Stimulated activated CD4-positive, alpha-beta T cell treated with anti-CD3 and anti-CD28 coated beads, Interleukin-1b, Interleukin-23, amount 100 ng/mL, for 48 hours (primary cell): ENCODE data around the gene MED12L.

Experiments used
- DNase-seq: peaks from one replicate; pipeline ENCODE4 v3.0.0-alpha.2; 2020

The MED12L gene

DNA sequence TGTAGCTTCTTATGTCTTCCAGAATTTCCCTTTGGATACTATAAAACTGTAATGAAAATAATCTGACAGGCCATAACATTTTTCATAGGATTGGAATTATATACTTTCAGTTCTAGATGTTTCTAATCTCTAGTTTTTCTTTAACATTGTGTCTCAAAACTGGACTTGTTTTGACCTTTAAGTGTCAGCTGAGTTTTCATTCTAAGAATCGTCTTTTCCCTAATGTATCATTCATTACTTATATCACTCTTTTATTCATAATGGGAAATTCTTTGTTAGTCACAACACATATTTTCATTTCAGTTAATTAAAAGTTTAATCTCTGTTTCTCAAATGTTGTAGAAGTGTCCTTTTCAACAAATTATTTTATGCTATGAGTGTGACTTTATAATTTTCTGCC, 105.6 kb downstream of the MED12L start:
- DNase-seq = no peak

DNA sequence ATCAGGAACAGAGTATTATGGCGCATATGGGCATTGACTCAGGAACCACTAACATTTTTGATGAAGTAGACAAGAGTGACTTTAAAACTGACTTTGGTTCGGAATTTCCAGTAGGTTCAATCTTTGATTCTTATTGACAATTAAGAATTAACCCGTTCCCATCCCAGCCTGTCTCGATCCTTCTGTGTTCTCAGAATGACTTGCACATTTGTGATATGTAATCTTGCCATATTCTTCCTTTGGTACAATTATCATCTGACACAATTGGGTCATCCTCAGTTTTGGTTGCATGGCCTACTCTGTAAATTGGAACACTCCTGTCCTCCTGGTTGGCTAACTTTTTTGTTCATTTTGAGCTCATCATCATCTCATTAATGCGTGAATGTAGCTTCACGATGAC, 107.1 kb downstream of the MED12L start:
- no peak for DNase-seq

DNA sequence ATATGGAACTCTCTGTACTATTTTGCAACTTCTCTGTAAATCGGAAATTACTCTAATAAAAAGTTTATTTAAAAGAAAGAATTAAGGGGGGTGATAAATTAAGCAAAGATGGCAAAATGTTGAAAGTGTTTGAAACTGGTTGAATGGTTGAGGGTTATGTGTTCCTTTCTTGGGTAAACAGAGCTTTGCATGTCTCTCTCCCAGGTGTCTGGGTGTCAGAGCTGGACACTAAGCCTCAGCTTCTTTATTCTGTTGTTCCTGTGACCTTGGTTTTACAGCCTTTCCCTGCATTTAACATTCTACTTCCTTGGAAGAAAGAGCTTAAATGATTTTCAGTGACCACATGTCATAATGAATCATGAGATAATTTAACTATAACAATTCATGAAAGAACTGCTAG, 110.4 kb downstream of the MED12L start:
- no peak for DNase-seq

DNA sequence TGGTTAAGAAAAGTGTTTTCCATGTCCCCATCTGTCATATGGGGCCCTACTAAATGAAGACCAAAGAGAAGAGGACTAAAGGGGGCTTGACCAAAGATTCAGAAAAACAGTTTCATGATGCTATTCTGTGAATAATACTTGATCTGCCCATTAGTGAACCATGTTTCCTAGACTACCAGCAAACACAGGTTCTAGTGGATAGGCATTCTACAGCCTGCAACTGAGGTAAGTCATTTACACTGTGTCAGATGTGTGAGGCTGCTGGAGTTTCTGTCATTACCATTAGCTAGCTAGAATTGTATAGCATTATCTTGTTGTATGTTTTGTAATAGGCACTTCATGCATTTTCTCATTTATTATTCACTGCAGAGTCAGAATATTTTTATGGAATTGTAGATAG, 111.0 kb downstream of the MED12L start:
- DNase-seq = no peak

DNA sequence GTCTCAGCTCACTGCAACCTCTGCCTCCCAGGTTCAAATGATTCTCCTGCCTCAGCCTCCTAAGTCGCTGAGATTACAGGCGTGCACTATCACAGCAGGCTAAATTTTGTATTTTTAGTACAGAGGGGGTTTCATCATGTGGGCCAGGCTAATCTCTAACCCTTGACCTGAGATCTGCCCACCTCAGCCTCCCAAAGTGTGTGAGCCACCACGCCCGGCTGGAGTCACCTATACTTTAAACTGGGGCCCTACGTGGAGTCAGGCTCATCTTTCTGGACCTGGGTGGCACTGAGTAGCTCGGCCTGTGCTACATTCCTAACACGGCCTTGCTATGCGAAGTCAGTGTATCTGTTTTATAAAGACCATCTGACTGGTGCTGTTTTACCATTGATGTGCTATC, 111.8 kb downstream of the MED12L start:
- DNase-seq = no peak

DNA sequence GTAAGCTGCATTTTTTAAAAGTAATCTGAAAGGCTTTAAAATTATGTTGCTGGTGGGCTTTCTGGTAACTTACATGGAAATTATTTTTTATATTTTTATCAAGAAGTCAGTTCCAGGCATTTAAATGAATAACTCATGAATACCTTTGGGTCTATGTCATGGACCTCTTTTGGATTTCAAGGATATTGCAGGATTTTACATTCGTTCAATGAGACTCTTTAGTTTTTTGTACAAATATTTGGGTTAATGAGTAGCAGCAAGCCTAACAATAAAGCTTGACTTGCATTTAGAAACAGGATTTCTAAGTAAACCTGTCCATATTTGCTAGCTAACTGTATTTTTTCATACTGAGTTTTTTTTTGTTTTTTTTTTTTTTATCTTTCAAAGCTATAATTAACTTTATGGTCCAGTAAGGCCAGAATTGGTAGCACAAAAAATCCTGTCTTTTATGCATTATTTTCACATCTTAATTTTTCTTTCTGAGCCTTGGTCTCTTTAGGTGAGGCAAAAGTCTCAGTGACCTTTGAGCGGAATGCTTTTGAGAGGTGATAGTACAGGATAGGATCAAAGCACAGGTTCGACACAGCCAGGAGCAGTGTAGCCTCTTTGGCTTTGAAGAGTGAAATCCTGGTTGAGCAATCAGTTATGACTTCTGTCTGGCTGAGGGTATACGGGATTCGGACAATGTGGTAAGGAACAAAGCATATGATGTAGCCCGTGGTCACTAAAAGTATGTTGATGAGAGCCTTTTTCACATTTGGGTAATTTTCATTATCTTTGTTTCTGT, 112.7 kb downstream of the MED12L start:
- DNase-seq = no peak

DNA sequence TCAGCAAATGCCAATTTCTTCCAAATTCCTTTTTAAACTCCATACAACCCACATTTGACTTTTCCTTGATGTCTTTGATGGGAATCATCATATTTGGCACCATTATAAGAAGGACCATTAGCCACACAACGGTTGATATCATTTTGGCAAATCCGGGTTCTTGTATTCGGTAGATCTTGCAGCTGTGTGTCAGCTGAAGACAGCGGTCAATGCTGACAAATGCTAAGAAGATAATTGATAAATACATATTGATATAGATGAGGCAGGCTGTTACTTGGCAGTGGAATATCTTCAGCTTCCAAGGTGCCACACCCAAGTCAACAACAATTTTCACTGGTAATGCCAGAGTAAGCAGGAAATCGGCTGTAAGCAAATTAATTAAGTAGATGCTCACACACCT, 113.4 kb downstream of the MED12L start:
- no peak for DNase-seq

DNA sequence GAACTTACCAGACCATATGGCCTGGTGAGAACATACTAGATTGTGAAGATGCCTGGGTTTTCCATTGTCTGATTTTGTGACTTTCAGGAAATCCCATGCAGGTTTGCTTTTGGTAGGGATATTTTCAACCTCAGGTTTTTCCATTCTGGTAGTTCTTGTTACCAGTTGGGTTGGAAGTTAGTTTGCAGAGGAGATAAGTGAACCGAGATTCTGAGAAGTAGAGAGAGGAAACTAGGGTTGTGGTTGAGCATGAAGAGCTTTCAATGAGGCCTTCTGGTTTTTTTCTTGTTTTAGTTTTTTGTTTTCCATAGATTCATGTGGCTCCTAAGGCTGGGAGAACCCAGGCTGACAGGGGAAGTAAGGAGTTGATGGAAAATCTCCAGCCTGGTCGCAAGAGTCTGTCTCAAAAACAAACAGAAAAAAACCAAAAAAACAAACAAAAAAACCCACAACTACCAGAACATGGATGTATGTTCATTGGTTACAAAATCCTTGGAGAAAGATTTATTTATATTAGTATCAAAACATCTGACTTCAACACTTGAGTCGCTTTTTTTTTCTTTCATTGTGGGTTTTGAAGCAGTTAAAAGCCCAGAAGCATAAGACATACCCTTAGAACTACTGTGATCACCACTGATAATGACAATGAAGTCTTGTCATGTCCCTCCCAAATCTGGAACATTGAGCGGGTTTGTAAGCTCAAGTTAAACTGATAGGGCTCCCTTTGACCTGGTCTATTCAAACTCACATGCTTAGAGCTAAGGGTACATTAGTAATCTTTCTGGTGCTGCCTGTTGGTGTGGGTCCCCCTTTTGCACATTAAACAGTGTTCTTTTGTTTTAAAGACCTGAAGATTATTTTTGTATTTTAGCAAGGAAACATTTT, 114.3 kb downstream of the MED12L start:
- DNase-seq = no peak

DNA sequence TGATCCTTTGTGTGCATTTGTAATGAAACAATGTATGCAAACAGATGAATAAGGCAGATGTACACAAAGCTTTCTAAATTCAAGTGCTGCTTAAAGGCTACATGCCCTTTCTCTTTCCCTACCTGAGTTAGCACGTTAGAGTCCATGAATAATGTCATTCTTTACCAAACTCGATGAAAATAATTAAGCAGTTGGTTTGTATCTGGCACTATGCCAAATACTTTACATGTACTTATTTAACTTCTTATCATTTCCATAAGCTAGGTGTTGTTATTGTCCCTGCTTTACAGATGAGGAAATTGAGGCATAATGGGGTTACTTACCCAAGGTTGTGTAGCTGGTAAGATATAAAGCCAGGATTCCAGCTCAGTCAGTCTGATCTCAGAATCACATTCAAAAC, 115.1 kb downstream of the MED12L start:
- DNase-seq = no peak

DNA sequence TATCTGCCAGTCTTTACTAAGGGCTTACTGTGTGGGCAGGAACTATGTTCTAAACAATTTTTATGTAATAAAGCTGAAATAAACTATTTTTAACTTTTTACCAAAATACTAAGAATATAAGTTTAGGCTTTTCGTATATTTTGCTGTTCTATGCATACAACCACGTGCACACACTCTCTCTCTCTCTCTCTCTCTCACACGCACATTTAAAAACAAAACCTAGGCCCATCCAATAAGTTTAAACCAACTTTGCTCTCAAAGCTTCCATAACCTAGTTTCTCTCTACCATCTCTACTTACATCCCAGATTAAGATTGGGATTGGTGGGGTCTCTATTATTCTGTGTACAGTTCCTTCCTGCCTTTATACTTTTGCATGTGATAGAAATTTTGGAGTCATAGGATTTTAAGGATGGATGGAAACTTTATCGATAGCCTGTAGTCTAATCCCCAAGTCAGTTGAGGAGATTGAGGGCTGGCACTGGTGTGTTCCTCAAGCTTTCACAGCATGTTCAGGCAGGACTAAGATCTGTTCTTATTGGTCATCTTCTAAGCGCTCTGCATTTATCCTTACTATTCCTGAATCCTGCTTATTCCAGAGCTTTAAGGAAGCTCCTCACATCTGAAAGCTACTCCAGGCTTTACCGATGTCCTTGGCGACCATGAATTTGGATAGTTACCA, 115.7 kb downstream of the MED12L start:
- no peak for DNase-seq

DNA sequence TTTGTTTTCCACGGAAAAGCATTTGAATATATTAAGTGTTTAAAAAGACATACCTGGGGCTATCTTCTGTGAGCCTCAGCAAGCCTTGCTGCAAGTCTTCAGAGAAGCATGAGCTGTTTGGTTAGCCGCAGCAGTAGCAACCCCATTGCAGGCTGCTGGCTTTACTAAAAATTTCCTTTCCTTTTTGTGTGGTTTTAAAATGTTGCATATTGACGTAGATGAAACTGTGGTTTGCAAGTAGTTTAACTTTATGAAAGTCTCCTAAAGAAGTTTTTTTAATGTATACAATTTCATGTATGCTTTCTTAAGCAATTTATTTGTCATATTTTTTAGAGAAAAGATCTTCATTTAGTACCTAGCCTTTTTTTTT, 117.6 kb downstream of the MED12L start, which contains the start of gene GPR171:
TSS of gene GPR171 (minus strand) at position 166 of the 370 bp plus-strand sequence. CDS start 3,830 bp downstream, outside the sequence.
- peak; percentile 75 for DNase-seq

DNA sequence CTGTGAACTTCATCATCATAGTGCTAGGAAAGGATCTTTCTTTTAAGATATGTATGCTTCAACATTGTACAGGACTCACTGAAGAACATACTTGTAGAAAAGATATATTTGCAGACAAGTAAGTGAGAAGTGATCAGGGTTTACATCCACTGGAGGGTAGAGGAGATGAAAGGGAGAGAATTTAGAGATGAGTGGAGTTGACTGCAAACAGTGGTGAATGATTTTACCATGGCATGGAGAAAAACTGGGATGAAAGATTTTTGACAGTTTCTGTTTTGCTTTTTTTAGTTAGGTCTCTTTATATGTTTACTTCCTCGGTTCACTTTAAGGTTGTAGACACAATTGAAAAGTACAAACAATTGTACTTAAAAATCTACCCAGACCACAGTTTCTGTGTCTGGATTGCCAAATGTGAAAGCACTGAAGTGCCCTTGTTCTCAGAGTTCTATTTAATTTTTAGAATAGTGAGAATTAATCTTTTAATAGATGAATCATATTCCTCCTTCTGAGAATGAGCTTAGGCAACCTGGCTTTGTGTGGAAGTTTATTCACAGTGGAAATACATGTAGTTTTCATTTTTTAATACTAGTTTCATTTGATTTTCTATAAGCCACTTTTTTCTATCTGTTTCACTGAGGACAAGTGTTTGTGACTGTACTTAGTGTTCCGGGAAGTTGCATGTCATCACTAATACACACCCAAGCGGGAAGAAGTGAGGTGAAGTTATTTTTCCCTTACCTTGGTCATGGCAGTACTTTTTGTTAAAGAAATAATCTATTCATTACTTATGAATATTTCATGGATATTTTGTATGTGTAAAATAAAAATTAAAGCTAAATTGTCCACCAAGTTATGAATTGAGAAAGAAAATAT, 119.3 kb downstream of the MED12L start:
- DNase-seq = no peak

DNA sequence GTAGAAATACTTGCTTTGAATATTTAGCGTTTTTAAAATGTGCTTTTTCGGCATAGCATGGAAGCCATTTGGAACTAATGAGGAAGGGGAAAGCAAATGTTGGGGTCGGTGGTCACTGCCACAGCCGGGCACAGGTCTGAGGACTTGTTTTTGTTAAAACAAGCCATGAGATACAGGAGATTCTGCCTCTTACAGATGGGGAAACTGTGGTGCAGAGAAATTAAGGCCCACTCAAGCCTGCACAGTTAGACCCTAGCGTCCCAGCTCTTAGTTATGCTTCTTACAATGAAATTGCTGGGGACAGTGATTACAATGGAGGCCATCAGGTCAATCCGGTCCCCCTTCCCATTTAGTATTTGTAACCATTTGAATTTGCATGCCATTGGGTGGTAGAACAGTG, 120.0 kb downstream of the MED12L start:
- no peak for DNase-seq

DNA sequence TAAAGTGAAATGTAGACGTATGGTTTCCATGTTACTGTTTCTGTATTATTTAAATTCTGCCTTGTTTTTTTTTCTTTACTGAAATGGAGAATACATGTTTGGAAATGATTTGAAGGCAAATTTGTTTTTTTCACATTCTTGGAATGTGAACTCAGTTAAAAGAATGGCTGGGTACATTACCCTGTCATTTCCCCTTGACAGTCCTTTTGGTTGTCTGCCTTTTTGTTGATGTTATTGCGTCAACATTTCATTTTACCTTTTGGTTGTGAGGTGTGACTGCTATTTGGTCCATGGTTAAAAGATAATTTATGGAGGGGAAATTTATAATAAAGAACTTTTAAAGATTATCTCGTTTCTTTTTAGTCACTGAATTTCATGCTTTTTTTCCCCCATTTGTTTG, 120.7 kb downstream of the MED12L start:
- no peak for DNase-seq

DNA sequence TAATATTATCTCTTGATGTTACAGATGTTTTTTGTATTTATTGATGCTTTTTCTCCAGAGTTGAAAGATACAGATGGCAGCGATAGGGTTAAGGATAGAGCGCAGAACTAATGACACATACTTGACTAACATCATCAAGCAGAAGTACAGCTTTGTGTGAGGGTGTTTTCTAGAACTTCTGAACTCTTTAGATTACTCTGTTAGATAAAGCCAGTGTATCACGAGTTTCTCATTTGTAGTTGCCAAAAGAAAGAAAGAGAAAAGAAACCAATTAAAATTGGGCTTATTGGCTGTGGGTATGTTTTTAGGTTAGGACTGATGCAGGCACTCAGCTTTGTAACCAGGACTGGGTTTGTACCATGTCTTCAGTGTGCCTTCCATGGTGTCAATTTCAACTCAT, 124.2 kb downstream of the MED12L start:
- no peak for DNase-seq

DNA sequence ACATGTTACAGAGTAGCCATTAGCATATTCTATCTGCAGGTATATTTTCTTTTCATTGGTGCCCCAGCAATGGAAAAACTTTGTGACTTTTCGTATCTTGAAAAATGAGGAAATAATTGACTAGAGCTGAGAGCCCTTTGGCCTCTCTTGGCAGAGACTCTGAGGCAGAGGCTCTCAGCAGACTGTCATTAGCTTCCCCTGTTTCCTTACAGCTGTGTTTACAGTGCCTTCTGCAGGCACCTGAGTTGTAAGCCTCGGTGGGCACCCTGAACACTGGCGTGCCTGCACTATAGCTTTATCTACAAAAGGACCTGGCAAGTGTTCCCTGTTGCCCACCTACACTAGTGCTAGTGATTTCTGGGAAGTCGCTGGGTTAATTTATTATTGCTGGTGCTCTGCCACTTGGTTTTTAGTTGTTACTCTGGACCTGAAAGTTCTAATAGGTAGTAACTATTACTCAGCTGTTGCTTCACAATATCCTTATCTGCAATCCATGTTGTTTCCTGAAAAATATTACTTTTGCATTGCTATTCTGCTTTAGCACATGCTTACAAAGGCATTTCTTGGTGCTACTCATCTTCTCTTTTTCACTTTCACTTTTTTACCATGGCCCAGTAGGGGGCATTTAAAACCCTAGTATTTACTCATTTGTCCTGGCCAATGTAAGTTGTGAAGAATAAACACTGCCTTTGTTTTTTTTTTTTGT, 125.4 kb downstream of the MED12L start:
- no peak for DNase-seq

DNA sequence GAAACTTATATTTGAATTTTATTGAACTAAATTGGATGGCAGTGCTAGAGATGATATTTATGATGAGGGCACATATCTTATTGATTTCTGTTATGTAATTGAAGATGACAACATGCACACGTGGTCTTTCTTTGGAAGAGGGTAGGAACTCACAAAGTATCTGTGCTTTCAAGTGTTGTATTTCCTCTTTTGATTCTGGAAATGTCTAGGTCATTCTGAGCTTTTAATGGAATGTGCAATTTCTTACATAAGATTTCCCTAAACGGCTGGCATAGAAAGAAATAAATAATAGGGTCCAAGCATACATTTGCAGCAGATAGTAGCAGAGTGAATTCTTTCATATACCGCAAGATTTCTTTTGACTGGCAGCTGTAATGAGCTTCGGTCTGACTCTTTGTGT, 127.7 kb downstream of the MED12L start:
- no peak for DNase-seq

DNA sequence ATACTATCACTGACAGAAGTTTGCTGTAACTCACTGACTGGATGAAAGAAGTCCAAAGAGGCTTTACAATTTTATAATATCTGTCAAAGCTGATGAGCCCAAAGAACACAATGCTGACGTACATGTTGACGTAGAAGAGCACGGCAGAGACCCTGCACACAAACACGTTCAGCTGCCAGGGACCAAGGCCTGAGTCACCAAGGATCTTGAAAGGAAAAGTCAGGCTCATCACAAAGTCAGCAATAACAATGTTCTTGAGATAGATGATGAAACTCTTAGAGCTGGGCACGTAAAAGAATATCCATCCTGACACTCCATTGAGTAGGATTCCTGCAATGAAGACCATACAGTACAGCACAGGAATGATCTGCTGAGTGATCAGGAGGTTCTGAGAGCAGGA, 128.4 kb downstream of the MED12L start:
- DNase-seq = no peak

DNA sequence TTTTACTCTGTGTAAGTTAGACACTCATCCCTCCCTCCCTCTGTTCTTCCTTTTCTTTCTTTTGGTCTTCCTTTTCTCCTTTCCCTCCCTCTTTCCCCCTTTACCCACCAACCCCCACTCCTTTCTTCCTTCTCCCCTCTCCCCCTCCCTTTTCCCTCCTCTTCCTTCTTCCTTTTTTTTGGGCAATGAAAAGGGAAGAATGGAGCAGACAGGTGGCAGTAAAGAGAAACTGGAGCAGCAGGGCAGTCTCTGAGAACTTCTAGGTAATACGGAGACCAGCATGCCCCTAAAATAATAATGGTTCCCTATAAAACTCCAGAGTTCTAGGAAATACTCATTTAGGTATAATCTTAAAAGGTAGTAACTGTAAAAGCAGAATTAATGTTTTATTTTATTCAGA, 129.0 kb downstream of the MED12L start:
- DNase-seq = no peak

DNA sequence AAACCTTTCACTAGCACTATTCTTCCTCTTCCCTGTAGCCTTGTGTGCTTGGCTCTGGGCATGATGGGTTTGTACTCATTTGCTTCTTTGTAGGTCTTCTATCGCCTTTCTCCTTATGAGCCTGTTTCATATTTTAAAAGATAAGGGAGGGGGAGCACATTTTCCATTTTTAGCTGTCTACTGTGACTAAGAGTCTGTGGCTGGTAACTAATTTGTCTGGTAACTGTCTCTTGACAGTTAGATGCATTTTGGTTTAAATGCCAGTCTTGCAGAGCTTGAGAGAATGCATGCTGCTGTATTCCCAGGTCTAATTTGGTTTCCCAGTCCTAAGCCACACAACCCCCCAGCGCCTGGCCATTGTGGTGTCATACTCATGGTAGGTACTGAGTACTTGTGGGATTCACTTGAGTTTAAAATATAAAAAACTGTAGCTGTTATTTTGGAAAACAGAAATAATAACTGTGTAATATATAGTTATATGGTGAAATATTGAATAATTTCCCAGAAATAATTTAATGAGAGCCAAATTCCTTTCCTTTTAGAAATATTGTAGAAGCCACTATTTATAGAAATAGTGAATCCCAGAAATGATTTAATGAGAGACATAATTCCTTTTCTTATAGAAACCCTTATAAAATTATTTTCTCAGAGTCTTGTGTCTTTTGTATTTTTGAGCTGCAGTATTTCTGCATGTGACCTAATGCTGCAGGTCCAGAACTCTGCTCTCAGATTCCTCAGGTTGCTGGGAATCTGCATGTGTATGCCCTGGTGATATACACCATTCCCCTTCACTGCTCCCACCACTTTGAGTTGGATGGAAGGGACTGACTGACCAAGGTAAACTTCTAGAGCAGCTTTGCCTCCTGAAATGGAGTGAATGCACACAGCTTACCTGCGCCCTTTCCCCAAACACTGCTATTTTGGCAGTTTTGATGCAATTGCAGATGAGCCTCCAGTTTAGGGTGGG, 131.5 kb downstream of the MED12L start:
- no peak for DNase-seq

DNA sequence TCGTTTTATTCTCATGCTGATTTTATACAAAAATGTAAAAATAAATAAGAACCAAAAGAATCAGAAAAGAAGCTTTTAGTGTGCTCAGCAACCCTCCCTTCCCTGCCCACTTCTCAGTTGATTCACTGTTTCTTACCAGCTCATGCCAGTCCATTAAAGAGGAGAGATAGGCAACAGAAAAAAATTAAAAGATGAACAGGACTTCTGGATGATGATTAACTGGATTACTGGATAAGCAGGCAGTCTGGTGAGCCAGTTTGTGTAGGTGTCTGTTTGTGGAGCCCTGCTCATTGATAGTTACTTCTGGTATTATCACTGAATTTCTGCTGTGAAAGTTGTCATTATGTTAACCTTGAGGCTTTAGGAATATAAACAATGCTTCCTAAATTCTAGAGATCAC, 132.7 kb downstream of the MED12L start:
- DNase-seq = no peak
